HTERT RPE-1 (cell line): ENCODE results near the gene UACA.
"Not testable (repeated sequence)": the region's sequence is repeated elsewhere in the genome, so short reads cannot be mapped to it uniquely, and the experiment has no call there.

Source experiments
- in situ Hi-C: fragments of 300-500 bp; cut with MboI; formaldehyde crosslinking; loops from 4 replicates; pipeline ENCODE4 v1.14.3; 2020; ENCODE audit warnings: low sequenced_read_pairs

The UACA gene

DNA sequence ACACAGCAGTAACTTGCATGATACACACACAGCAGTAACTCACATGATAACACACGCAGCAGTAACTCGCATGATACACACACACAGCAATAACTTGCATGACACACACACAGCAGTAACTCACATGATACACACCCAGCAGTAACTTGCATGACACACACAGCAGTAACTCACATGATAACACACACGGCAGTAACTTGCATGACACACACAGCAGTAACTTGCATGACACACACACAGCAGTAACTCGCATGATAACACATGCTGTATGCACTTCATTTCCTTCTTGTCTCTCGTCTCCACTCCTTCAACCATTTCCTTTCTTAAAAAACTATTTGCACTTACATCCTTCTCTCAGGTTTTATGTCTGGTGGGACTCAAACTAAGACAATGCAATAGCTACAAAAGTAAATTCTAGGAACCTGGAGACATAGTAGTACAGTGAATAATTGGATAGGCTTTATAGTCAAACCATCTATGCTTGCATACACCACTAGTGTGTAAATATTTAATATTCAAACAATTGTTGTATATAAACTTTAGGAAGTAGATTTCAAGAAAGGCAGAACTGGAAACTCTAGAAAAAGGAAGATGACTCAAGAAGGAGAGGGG lies 130.8 kb downstream of the UACA start:
- in situ Hi-C loops, result no loop called here

DNA sequence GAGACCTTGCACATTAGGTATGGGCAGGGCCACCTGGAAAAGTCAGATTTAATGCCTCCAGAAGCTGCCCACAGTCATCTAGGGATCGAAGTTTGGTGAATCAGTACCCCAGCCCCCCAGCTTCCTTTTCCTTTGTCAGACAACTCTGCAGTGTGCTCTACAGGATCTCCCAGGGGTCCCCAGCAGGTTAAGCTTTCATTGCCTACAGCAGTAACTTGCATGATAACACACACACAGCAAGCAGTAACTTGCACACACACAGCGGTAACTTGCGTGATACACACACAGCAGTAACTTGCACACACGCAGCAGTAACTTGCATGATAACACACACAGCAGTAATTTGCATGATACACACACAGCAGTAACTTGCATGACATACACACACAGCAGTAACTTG lies 131.3 kb downstream of the UACA start:
- in situ Hi-C loops, result no loop called here

DNA sequence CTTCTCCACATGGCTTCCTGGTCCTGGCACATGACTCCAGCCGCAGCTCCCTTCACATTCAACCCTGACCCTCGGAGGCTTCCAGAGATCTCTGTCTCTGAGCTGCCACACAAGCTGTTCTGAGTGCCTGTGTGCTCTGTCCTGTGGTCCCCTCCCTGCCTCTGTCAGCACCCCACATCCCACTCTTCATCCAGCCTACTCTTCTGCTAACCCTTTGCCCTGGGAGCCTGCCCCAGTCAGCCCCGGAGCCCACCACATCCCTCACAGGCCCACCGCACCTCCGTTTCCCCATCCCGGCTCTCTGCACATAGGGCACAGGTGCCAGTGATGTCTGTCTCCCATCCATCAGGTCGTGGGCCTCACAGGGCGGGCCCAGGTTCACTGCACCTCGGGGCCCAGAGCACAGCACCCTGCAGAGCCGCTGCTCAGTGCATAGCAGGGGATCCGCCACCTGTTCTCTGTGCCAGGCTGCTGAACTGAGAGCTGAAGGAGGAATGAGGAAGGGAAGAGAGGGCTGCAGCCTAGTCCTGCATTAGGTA lies 133.6 kb downstream of the UACA start:
- in situ Hi-C loops, result no loop called here

DNA sequence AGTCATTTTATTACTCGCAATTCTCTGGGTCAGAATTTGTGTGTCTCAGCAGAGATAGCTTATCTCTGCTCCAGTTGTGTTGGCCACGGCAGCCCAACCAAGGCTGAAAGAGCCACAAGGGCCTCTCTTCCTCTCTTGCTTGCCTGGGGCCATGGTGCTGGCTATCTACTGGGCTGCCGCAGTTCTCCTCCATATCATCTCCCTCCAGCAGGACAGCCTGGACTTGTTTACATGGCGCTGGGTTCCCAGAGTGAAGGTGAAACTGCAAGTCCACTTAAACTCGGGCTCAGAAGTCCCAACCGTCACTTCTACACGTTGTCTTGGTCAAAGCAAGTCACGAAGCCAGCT lies 134.8 kb downstream of the UACA start:
- in situ Hi-C loops, result no loop called here

DNA sequence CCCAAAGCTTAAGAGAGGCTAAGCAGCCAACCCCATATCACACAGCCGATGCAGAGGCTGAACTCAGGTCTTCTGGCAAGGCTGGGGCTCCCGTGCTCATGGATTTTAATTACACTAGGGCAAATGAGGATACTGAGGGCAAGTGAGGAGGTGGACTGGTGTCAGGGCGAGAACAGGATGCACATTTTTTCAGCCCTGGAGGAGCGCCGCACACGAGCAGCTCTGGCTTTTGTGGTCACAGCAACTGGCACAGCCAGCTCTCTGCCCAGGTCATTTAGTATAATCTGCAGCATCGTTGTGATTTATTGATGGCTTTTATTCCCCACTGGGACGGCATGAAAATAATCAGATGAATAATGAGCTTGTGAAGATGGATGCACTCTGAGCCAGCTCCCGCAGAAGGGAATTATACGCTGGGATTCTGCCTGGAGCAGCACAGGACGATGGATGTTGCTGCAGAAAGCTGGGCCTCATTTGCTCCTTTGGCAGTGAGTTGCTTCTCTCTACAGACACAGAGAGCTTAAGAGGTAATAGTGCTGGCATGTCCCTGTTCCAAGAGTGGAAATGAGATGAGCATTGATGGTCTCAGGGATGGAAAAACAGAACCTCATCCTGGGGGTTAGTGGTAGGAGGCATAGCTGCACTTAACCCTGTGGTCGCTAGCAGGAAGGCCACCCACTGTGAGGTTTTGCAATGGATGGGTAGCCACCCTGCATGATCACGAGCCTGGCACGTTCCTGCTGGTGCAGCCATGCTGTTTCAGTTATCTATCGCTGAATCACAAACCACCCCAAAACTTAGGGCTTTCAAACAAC lies 135.4 kb downstream of the UACA start:
- in situ Hi-C loops, result no loop called here

DNA sequence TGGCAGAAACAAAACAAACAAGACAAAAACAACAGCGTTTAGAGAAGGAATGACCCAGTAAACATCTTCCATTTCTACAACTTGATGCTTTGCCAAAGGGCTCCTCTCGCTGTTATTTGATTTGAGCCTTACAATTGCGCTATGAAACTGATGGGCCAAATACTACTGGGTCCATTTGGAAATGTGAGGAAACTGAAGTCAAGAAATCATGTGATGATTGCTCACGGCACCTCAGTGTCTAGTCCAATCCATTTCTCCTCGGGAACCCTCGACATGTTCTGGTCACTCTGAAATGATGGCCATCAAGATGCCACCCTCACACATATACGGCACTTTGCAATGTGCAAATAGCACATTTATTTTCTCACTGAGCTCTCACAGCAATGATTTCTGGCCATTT lies 136.0 kb downstream of the UACA start:
- in situ Hi-C loops, result no loop called here

DNA sequence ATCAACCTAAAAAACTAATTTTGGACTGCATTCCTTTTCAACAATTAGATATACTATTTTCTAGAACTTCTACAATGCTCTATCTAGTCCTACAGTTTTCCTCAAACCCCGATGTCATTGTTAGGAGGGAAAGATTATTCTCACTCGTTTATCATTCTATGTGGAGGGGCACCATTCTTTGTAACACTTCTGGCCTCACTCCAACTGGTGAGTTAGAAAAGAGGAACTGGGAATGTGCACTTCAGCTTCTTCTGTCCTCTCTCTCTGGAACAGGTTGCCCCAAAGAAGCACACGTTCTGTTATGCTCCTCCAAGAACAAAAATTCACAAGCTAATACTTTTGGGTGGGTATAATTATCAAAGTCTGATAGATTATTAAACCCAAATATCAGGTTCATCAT lies 137.9 kb downstream of the UACA start:
- in situ Hi-C loops, result no loop called here

DNA sequence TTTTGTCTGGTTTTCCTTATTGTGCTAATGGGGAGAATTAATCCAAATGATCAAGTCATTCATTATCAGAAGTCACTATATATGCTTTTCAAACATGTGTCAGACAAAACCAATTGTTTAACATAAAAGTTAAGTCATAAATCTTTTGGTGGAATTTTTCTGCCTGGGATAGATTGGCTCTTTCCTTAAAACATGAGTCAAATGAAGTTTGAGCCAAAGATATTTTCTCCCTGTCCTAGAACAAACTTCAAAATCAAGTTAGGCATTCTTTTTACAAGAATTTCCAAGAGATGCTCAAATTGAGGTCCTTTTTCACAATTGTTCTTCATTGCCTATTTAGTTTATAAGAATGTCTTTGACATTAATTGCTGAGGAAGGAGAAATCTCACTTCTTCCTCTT lies 138.3 kb downstream of the UACA start:
- in situ Hi-C loops, result no loop called here

DNA sequence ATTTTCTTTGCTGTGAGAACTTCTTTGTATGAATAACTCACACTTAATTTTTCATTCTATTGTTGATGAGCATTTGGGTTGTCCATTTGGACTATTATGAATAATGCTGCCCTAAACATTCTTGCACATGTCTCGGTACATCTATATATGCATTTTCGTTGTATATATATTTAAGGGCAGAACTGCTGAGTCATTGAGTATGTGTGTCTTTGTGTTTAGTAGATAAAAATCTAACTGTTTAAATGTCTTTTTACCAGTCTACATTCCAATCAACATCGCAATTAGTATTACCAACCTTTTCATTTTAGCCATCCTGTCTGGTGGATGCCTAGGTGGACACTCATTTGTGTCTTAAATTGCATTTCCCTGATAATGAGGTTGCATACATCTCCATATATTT lies 144.4 kb downstream of the UACA start:
- in situ Hi-C loops, result no loop called here

DNA sequence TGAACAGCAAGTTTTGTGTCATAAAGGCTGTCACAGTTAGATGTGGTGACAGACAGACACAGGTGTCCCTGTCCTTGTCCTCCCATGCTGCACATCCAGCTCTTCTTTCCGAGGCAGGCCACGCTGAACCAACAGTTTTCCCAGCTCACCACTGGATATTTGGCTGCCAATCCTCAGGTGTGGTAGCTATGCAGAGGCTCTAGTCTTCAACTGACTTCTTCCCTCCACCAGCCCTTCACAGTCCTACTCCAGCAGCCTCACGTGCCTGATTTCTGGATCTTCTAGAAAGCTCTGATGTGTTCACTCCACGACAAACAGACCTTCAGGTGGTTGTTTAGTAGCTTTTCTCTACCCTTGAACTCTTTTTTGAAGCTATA lies 145.5 kb downstream of the UACA start:
- in situ Hi-C loops, result no loop called here

DNA sequence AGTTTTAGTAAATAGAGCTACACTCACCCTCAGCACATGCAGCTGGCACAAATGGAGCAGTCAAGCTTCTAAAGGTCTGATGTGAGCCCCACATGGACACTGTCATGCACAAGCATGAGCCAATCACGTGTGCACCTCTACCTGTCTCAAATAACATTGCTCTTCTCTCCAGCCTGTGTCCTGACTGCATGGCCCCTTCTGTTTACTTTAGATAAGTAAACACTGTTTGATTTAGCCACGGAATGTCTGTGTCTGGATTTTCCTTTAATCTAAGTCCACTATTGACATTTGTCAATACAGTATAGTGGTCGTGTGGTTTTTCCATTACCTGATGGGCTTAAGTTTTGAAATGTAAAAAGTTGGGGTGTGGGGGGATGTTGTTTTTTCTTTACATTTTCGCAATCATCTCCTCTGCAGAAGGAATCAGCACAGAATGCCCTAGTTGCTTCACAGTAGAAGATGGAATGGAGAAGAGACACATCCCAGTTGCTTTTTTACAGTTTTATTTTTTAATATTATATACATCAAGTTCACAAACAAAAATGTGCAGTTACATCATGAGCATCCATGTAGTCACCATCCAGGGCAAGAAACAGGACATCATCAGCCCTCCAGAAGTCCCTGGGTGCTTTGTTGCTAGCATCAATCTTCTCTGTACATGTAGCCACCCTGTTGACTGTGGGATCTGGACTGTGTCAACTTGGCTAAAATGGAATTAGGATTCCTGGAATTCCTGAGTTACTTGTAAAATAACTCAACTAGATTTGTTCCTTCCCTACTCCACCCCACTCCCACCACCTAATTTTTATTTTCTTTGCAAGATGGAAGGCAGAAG lies 146.1 kb downstream of the UACA start:
- in situ Hi-C loops, result no loop called here

DNA sequence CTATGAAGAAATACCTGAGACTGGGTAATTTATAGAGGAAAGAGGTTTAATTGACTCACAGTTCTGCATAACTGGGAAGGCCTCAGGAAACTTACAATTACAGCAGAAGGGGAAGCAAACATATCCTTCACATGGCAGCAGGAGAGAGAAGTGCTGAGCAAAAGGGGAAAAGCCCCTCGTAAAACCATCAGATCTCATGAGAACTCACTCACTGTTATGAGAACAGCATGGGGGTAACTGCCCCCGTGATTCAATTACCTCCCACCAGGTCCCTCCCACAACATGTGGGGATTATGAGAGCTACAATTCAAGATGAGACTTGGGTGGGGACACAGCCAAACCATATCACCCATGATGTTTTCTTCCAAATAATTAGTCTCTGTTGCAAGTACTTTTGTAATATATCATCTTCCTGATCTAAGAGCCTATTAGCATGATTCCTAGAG lies 147.0 kb downstream of the UACA start:
- in situ Hi-C loops, result not testable (repeated sequence)

DNA sequence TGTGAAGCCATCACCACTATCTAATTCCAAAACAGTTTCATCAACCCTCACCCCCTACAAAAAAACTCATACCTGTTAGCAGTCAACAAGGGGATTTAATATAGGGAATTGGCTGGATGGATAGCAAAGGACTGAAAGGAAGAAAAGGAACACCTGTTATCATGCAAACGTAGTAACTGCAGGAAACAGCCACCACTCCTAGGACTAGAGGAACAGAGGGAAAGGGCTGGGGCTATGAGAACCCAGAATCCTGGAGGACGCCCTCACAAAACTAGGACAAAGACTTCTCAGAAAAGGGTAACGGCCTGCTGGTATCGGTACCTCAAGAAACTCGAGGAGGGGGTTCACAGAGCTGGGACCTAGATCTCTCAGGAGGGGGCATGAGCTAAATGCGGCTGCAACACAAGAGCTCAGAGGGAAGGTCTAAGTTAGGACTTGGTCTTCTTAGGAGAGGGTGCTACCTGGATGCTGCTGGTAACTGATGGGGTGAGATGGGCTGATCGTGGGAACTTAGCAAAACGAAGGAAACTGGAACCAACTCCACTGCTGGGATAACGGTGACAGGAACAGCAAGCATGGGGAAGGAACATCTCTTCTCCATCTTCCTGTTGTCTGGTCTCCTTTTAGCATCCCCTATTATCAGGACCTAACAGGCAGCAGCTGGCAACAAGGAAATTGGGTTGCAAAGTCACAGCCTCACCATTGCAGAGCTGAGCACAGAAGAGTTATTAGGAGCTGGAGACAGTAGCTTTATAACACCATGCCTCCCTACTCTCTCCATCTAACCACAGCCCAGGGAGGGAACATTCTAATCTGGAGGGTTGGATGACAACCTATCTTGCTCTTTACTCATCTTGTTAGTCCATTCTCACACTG lies 147.7 kb downstream of the UACA start:
- in situ Hi-C loops, result no loop called here

DNA sequence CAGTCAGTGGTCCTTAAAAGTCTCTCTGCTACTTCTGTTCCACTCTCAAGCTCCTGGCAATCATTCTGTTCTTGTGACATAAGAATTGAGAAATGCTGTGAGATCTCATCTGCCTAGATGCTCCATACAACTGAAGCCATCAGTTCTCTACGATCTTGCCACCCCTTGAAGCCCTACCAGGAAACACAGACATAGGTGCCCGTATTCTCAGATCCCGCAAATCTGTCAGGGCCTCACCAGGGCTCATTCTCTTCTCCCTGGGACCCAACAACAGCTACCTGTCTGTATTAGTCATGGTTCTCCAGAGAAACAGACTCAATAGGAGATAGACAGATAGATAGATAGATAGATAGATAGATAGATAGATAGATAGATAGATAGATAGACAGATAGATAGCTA lies 149.1 kb downstream of the UACA start:
- in situ Hi-C loops, result no loop called here

DNA sequence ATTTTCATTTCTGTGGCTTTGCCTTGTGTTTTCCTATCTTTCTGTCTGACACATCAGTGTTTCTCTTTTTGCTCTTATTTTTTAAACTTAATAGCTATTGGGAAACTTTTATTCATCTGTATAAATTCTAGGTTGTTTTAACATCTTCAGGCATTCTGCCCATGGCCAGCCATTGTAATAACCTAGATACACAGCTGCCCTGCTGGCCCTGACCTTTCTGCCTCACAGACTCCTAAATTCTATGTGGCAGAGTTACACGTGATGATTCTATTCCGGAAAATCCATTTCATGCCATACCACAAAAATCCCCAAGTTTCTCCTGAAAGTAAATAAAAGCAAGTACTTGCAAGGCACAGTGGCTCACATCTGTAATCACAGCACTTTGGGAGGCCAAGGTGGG lies 150.1 kb downstream of the UACA start:
- in situ Hi-C loops, result no loop called here

DNA sequence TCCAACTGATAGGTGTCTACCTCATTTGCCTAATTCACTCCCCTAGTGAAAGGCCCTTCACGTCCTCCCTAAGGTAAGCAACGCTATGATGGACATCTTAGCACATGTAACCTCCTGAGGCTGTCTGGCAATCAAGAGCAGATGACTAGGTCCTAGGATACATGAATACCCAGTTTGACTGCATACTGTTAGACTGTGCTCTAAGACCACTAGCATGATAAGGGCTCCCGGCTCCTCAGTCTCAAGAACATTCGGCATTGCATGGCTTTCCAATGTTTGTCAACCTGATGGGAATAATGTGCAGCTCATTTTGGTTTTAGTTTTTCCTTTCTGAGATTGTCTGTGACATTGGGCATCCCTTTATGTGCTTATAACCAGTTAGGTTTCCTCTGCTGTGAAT lies 152.1 kb downstream of the UACA start:
- in situ Hi-C loops, result no loop called here

DNA sequence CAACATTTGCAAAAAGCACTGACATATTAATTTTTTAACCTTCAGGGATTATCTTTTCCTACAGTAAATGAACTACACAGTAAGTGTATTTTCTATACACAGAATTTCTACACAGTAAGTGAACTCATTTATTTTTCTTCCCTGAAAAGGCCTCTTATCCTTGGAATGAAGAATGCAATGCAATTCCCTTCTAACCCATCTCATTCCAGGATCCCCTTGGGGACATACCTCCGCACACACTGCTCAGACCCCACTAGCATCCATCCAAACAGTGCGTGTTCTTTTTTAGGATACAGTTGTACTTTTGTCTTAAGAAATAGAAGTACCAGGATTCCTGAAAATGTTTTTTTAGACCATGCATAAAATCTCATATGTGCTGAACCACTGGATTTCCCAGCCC lies 152.8 kb downstream of the UACA start:
- in situ Hi-C loops, result no loop called here

DNA sequence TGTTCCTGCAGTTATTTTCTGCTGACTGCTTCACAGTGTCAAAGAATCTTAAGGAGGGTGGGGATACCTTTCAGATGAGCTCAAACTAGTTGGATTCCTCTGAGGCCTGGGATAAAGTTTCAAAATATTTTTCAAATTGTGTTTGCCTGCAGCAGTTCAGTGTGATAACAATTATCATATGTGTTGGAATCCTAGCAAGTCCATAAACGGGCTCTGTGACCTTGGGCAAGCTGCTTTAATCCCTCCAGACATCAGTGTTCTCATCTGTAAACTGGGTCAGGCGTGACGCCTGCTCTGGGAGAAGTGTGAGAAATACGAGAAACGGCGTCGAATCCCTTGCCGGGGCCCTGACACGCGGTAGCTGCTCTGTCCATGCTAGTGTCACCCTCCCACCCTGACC lies 153.5 kb downstream of the UACA start:
- in situ Hi-C loops, result no loop called here

DNA sequence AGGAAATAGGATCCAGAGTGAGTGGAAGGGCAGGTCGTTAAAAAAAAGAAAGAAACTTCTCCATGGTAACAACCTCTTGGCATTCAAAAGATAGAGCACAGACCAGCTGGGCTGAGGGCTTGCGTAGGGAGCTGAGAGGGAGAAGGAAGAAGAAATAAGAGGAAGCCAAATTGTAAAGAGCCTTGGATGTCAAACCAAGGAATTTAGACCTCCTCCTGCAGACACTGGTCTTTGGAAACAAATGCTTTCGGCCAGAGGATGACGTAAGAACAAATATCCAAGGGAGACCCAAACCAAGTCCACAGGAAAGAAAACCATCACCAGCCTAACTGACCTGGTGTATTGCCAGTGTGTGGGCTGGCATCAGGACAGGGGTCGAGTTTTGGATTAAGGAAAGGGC lies 155.2 kb downstream of the UACA start:
- in situ Hi-C loops, result no loop called here

DNA sequence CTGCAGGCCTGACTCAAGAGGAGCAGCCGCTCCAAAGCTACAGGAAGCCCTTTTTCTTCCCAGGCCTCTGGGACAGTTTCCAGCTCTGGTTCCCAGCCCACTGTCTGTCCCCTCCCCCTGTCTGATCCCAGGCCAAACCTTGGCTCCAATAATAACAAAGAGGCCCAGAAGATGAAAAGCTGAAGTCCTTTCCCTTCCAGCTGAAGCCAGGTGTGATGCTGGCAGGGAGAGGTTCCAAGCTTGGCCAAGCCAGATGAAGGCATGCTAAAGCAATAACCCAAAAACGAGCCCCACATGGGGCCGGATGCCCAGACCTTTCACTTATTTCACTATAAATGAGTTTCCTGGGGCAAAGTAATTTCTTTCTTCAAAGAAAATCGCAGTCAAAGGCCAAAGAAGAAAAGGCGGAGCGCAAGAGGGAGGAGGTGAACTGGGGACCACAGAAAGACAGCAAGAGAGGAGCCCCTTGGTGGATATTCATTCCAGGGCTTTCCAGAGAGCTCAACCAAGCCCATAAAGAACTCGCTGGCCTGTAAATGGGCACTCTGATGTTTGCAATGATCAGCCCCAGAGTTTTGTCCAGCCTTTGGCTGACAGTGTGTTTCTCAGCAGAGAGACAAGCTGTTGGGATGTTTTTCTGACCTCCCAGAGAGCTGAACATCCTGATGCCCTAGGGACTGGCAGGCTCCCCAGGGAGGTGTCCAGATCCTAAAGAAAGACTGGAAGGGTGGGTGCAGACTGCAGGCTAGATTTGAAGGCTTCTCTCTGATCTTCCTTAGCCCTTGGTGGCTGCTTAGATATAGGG lies 157.6 kb downstream of the UACA start:
- in situ Hi-C loops, result no loop called here
